ENCODE data around the gene SLC25A43. TPM values are rescaled to one million over a fixed set of nuclear protein-coding genes. Genes with fewer than 3 reads are reported as not detected.

Gene SLC25A43
- total RNA-seq, 1 experiment from 2014 or later, result 8.3 TPM

GRCh38 chrX:119393144-119393543, 6.0 kb upstream of the SLC25A43 start:
- no peak for DNase-seq
- Histone ChIP-seq H2AFZ (ENCODE audit: low read length) (no peak overlapping the region), H3K79me2 (ENCODE audit: low read length) (no peaks in the 10 kb centered on the region)

GRCh38 chrX:119398587-119398973, 556 bp upstream of the SLC25A43 start:
- Histone ChIP-seq H3K9ac (ENCODE audit: low read length) (peak overlapping the region; percentile 65), H2AFZ (ENCODE audit: low read length) (peak overlapping the region; percentile 88)
- no peak for DNase-seq

More at GRCh38 chrX:119393144-119393543, 6.0 kb upstream of the SLC25A43 start:
- Histone ChIP-seq H3K9me2 (replicated peaks; ENCODE audit: insufficient read depth, low read length) (no peaks in the 10 kb centered on the region), H3K4me2 (ENCODE audit: low read depth, low read length, poor library complexity, severe bottlenecking) (no peak overlapping the region), H3K27ac (ENCODE audit: low read length) (no peak overlapping the region), H3K4me1 (ENCODE audit: low read length) (no peaks in the 10 kb centered on the region), H3K9ac (ENCODE audit: low read length) (no peak overlapping the region), H3K27me3 (ENCODE audit: low read length) (no peaks in the 10 kb centered on the region), H4K20me1 (ENCODE audit: insufficient read depth, low read depth, low read length) (no peaks in the 10 kb centered on the region), H3K4me3 (ENCODE audit: low read length) (no peak overlapping the region), H3K9me3 (ENCODE audit: low read length) (no peaks in the 10 kb centered on the region), H3K36me3 (ENCODE audit: insufficient read depth, low read length) (no peaks in the 10 kb centered on the region)

GRCh38 chrX:119399772-119400101, 601 bp downstream of the SLC25A43 start:
- no peak overlapping the region for H2AFZ ChIP-seq (ENCODE audit: low read length)
- no peaks in the 10 kb centered on the region for H3K27me3 ChIP-seq (ENCODE audit: low read length)
- H3K9me2 ChIP-seq (replicated peaks; ENCODE audit: insufficient read depth, low read length), result no peaks in the 10 kb centered on the region
- peak overlapping the region; percentile 65 for H3K9ac ChIP-seq (ENCODE audit: low read length)
- DNase-seq, result no peak
- peak overlapping the region; percentile 65 for H3K4me3 ChIP-seq (ENCODE audit: low read length)
- peaks cover 11% of the 10 kb centered on the region for H3K4me1 ChIP-seq (ENCODE audit: low read length)
- no peaks in the 10 kb centered on the region for H4K20me1 ChIP-seq (ENCODE audit: insufficient read depth, low read depth, low read length)
- H3K9me3 ChIP-seq (ENCODE audit: low read length), result no peaks in the 10 kb centered on the region
- H3K27ac ChIP-seq (ENCODE audit: low read length), result no peak overlapping the region
- H3K79me2 ChIP-seq (ENCODE audit: low read length), result no peaks in the 10 kb centered on the region
- no peaks in the 10 kb centered on the region for H3K36me3 ChIP-seq (ENCODE audit: insufficient read depth, low read length)
- peak overlapping the region; percentile 68 for H3K4me2 ChIP-seq (ENCODE audit: low read depth, low read length, poor library complexity, severe bottlenecking)

More at GRCh38 chrX:119398587-119398973, 556 bp upstream of the SLC25A43 start:
- peak overlapping the region; percentile 65 for H3K4me3 ChIP-seq (ENCODE audit: low read length)
- no peak overlapping the region for H3K27ac ChIP-seq (ENCODE audit: low read length)
- no peaks in the 10 kb centered on the region for H4K20me1 ChIP-seq (ENCODE audit: insufficient read depth, low read depth, low read length)
- no peaks in the 10 kb centered on the region for H3K79me2 ChIP-seq (ENCODE audit: low read length)
- H3K27me3 ChIP-seq (ENCODE audit: low read length), result no peaks in the 10 kb centered on the region
- H3K9me2 ChIP-seq (replicated peaks; ENCODE audit: insufficient read depth, low read length), result no peaks in the 10 kb centered on the region
- H3K9me3 ChIP-seq (ENCODE audit: low read length), result no peaks in the 10 kb centered on the region
- H3K4me2 ChIP-seq (ENCODE audit: low read depth, low read length, poor library complexity, severe bottlenecking), result peak overlapping the region; percentile 68
- H3K4me1 ChIP-seq (ENCODE audit: low read length), result peaks cover 11% of the 10 kb centered on the region
- H3K36me3 ChIP-seq (ENCODE audit: insufficient read depth, low read length), result no peaks in the 10 kb centered on the region

DNA sequence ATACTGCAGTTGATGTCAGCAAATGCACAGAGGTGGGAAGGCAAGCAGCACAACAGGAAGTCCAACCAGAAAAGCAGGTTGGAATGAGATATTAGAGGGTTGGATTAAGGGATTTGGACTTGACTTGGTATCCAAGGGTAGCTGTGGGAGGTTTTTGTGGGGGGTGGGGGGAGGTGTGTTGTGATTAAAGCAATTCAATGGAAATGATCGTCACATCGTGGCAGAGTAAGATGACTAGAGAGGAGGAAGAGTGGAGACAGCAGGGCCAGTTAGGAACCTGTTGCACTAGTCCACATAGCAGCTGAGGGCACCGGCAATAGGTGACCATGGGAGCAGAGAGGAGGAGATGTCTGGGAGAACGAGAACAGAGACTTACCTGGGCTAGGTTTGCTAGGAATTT, 2.4 kb downstream of the SLC25A43 start:
- no peaks in the 10 kb centered on the region for H3K27me3 ChIP-seq (ENCODE audit: low read length)
- H3K9me2 ChIP-seq (replicated peaks; ENCODE audit: insufficient read depth, low read length), result no peaks in the 10 kb centered on the region
- no peaks in the 10 kb centered on the region for H3K9me3 ChIP-seq (ENCODE audit: low read length)
- H3K27ac ChIP-seq (ENCODE audit: low read length), result no peak overlapping the region
- no peak for DNase-seq
- no peak overlapping the region for H3K4me3 ChIP-seq (ENCODE audit: low read length)
- H2AFZ ChIP-seq (ENCODE audit: low read length), result no peak overlapping the region
- H3K4me1 ChIP-seq (ENCODE audit: low read length), result peaks cover 11% of the 10 kb centered on the region
- H3K79me2 ChIP-seq (ENCODE audit: low read length), result no peaks in the 10 kb centered on the region
- H3K9ac ChIP-seq (ENCODE audit: low read length), result no peak overlapping the region
- no peaks in the 10 kb centered on the region for H4K20me1 ChIP-seq (ENCODE audit: insufficient read depth, low read depth, low read length)
- H3K4me2 ChIP-seq (ENCODE audit: low read depth, low read length, poor library complexity, severe bottlenecking), result no peak overlapping the region
- H3K36me3 ChIP-seq (ENCODE audit: insufficient read depth, low read length), result no peaks in the 10 kb centered on the region

- no peaks in the 10 kb centered on the region for H4K20me1 ChIP-seq (ENCODE audit: insufficient read depth, low read depth, low read length)
- no peak overlapping the region for H3K4me3 ChIP-seq (ENCODE audit: low read length)
- H3K36me3 ChIP-seq (ENCODE audit: insufficient read depth, low read length), result no peaks in the 10 kb centered on the region
- no peak overlapping the region for H2AFZ ChIP-seq (ENCODE audit: low read length)
- H3K9me2 ChIP-seq (replicated peaks; ENCODE audit: insufficient read depth, low read length), result no peaks in the 10 kb centered on the region
- no peaks in the 10 kb centered on the region for H3K79me2 ChIP-seq (ENCODE audit: low read length)
- no peaks in the 10 kb centered on the region for H3K27me3 ChIP-seq (ENCODE audit: low read length)
- H3K27ac ChIP-seq (ENCODE audit: low read length), result no peak overlapping the region
- H3K4me2 ChIP-seq (ENCODE audit: low read depth, low read length, poor library complexity, severe bottlenecking), result no peak overlapping the region
- H3K4me1 ChIP-seq (ENCODE audit: low read length), result peaks cover 11% of the 10 kb centered on the region
- no peaks in the 10 kb centered on the region for H3K9me3 ChIP-seq (ENCODE audit: low read length)
- no peak for DNase-seq
- H3K9ac ChIP-seq (ENCODE audit: low read length), result no peak overlapping the region
These were observed 3.5 kb downstream of the SLC25A43 start for GRCh38 chrX:119402588-119402987.

DNA sequence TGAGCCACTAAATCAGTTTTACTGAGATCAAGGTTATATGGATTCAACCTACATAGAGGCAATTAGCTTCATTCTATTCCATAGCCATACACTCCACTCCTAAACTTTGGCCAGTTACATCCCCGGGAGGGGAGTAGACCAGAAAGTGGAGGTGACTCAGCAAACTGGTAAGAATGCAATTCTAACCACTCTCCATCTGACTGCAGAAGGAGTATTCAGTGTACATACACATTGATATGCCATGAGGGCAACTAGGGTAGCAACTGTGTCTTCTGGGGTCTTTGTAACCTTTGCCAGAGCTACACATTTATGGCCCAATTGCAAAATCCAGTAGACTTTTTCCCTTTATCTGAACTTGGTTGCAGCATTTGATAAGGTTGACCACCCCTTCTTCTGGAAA, 7.6 kb downstream of the SLC25A43 start:
- no peak overlapping the region for H2AFZ ChIP-seq (ENCODE audit: low read length)
- H3K4me2 ChIP-seq (ENCODE audit: low read depth, low read length, poor library complexity, severe bottlenecking), result no peak overlapping the region
- no peak overlapping the region for H3K9ac ChIP-seq (ENCODE audit: low read length)
- no peak for DNase-seq
- H3K27ac ChIP-seq (ENCODE audit: low read length), result no peak overlapping the region
- no peaks in the 10 kb centered on the region for H3K27me3 ChIP-seq (ENCODE audit: low read length)
- H3K4me3 ChIP-seq (ENCODE audit: low read length), result no peak overlapping the region
- H3K9me3 ChIP-seq (ENCODE audit: low read length), result no peaks in the 10 kb centered on the region
- H3K79me2 ChIP-seq (ENCODE audit: low read length), result no peaks in the 10 kb centered on the region
- H3K36me3 ChIP-seq (ENCODE audit: insufficient read depth, low read length), result no peaks in the 10 kb centered on the region
- no peaks in the 10 kb centered on the region for H3K4me1 ChIP-seq (ENCODE audit: low read length)
- H3K9me2 ChIP-seq (replicated peaks; ENCODE audit: insufficient read depth, low read length), result no peaks in the 10 kb centered on the region
- no peaks in the 10 kb centered on the region for H4K20me1 ChIP-seq (ENCODE audit: insufficient read depth, low read depth, low read length)

GRCh38 chrX:119407681-119408080, 8.5 kb downstream of the SLC25A43 start:
- H2AFZ ChIP-seq (ENCODE audit: low read length), result no peak overlapping the region
- H3K9me2 ChIP-seq (replicated peaks; ENCODE audit: insufficient read depth, low read length), result no peaks in the 10 kb centered on the region
- no peak overlapping the region for H3K27ac ChIP-seq (ENCODE audit: low read length)
- no peak overlapping the region for H3K9ac ChIP-seq (ENCODE audit: low read length)
- H3K27me3 ChIP-seq (ENCODE audit: low read length), result no peaks in the 10 kb centered on the region
- H4K20me1 ChIP-seq (ENCODE audit: insufficient read depth, low read depth, low read length), result no peaks in the 10 kb centered on the region
- H3K4me1 ChIP-seq (ENCODE audit: low read length), result no peaks in the 10 kb centered on the region
- no peaks in the 10 kb centered on the region for H3K9me3 ChIP-seq (ENCODE audit: low read length)
- H3K4me2 ChIP-seq (ENCODE audit: low read depth, low read length, poor library complexity, severe bottlenecking), result no peak overlapping the region
- H3K36me3 ChIP-seq (ENCODE audit: insufficient read depth, low read length), result no peaks in the 10 kb centered on the region
- no peak for DNase-seq
- H3K79me2 ChIP-seq (ENCODE audit: low read length), result no peaks in the 10 kb centered on the region
- no peak overlapping the region for H3K4me3 ChIP-seq (ENCODE audit: low read length)

GRCh38 chrX:119410027-119410819, 11.1 kb downstream of the SLC25A43 start:
- H4K20me1 ChIP-seq (ENCODE audit: insufficient read depth, low read depth, low read length), result no peaks in the 10 kb centered on the region
- no peaks in the 10 kb centered on the region for H3K27me3 ChIP-seq (ENCODE audit: low read length)
- no peaks in the 10 kb centered on the region for H3K9me2 ChIP-seq (replicated peaks; ENCODE audit: insufficient read depth, low read length)
- no peak overlapping the region for H3K27ac ChIP-seq (ENCODE audit: low read length)
- H3K79me2 ChIP-seq (ENCODE audit: low read length), result no peaks in the 10 kb centered on the region
- no peak overlapping the region for H3K4me2 ChIP-seq (ENCODE audit: low read depth, low read length, poor library complexity, severe bottlenecking)
- H3K4me3 ChIP-seq (ENCODE audit: low read length), result no peak overlapping the region
- H3K4me1 ChIP-seq (ENCODE audit: low read length), result no peaks in the 10 kb centered on the region
- H2AFZ ChIP-seq (ENCODE audit: low read length), result no peak overlapping the region
- DNase-seq, result no peak
- no peak overlapping the region for H3K9ac ChIP-seq (ENCODE audit: low read length)
- H3K9me3 ChIP-seq (ENCODE audit: low read length), result no peaks in the 10 kb centered on the region
- no peaks in the 10 kb centered on the region for H3K36me3 ChIP-seq (ENCODE audit: insufficient read depth, low read length)
